Lower leg skin (tissue), 4 donors: ENCODE results near the gene DNAH7. TPM values are rescaled to one million over a fixed set of nuclear protein-coding genes. Genes with fewer than 3 reads are reported as not detected.

Experiments
- DNase-seq, 2 donors: peaks; one replicate each; pipeline ENCODE4 v3.0.0-alpha.2; 2019; ENCODE audit warnings: low spot score in 2 of 2
- H3K4me3 ChIP-seq: fragments of 200-600 bp; sonication (generic); 2 replicates; pipeline ENCODE4 v1.5.1; 2017; ENCODE audit warnings: mild to moderate bottlenecking, low read depth; ENCODE audit not compliant: poor library complexity, severe bottlenecking
- POLR2A ChIP-seq, 2 donors: fragments of 450-650 bp; IDR thresholded peaks; one replicate each; pipeline ENCODE4 v1.6.1; 2016 to 2017; ENCODE audit warnings: antibody characterized with exemption in 2 of 2, mild to moderate bottlenecking in 1 of 2, moderate library complexity in 1 of 2
- WGBS, 2 donors: methylation state at CpG; one replicate each; pipeline ENCODE4 v1.1.5; 2018; 5-methylcytosine and 5-hydroxymethylcytosine counted together
- intact Hi-C: fragments of 100-400 bp; cut with DNase I; formaldehyde crosslinking; loops from one replicate; pipeline ENCODE4 v1.15.0; 2023; ENCODE audit warnings: low total_unique reads
- total RNA-seq, 4 donors: library from RNA; depleted of rRNA; stranded (reverse); fragments of >200 nt; gene quantifications; one replicate each; pipeline ENCODE4 v1.1.0, GENCODE V29; 2016
- TF ChIP-seq, protein P1 (sequence below), 3 donors: fragments of 450-650 bp; IDR thresholded peaks; one replicate each; pipeline ENCODE4 v1.5.1; 2016; ENCODE audit warnings: antibody characterized with exemption in 3 of 3, mild to moderate bottlenecking in 3 of 3, moderate library complexity in 2 of 3

DNAH7 gene
- total RNA-seq, 4 donors from 2014 or later: 0.08 to 0.34 (median 0.17) TPM

DNA sequence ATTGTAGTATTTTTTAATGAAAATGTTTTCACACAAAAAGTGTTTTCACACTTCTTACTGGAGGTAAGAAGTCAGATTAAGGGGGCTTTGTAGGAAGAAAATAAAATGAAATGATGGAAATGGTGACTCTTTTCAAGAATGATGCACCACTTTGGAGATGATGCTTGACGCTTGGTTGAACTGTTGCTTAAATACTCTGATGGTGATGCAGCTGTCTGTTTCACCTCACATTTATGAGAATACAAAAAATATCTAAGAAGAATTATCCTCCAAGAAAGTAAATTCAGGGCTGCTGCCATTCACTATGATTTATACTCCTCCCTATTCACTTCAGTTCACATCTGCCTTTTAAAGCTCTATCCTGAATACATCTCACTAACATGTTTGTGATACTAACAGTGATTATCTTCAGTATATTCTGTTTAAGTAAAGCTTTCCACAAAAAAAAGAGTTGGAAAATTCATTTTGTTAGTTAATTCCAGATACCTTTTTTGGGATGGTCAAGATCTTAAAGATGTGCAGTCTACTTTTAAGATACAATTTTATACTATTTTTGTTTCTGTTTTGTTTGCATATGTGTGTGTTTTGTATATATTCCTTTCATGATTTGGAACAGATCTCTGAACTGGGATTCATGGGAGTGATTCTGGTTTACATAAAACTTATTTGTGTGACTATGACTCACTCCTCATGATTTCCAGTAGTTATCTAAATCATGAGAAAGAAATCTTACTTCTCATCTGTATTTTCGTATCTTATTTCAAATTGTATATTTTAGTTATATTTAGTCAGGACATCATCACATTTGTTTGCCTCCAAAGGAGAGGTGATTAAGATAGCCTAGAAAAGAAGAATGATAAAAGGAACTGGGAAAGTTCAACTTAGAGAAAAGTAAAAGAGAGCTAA, 358.5 kb downstream of the DNAH7 start:
- TF ChIP-seq POLR2A (IDR thresholded peaks at IDR 0.05): no peak
- TF ChIP-seq, protein P1, sequence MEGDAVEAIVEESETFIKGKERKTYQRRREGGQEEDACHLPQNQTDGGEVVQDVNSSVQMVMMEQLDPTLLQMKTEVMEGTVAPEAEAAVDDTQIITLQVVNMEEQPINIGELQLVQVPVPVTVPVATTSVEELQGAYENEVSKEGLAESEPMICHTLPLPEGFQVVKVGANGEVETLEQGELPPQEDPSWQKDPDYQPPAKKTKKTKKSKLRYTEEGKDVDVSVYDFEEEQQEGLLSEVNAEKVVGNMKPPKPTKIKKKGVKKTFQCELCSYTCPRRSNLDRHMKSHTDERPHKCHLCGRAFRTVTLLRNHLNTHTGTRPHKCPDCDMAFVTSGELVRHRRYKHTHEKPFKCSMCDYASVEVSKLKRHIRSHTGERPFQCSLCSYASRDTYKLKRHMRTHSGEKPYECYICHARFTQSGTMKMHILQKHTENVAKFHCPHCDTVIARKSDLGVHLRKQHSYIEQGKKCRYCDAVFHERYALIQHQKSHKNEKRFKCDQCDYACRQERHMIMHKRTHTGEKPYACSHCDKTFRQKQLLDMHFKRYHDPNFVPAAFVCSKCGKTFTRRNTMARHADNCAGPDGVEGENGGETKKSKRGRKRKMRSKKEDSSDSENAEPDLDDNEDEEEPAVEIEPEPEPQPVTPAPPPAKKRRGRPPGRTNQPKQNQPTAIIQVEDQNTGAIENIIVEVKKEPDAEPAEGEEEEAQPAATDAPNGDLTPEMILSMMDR (IDR thresholded peaks at IDR 0.05): no peak
- WGBS, 2 donors: 78 to 80% methylated on average over 2 of the region's 2 CpGs
- no peak overlapping the region for H3K4me3 ChIP-seq
- DNase-seq: no peak
- intact Hi-C loops: no loop called here

DNA sequence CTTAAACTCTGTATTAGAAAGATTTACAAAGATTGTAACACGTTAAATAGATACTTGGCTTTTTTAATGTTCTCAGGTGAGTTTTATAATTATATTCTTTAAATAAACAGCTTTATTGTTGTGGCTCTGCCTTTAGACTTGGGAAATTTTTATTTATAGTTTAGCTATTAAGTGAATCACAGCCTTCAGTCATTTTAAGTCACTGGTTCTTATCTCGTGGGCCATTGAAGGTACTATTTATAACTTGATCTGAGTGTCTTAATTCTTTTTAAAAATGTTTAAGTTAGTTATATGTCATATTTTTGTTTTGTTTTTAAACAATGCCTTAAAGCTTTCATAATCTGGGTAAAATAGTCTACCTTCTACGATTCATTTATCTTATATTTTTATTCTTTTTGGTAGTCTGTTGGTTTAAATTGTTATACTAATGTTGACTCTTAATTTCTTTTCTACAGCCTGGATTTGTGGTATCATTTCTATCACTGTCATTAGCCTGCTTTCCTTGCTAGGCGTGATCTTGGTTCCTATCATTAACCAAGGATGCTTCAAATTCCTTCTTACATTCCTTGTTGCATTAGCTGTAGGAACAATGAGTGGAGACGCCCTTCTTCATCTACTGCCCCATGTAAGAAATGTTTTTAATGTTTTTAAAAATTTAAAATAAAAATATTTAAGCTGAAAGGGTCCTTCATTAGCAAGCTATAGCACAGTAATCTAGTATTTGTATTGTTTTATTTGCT, 362.3 kb downstream of the DNAH7 start:
- 91 to 92% methylated on average over 5 of the region's 5 CpGs for WGBS, 2 donors
- H3K4me3 ChIP-seq: no peak overlapping the region
- no peak for DNase-seq
- intact Hi-C loops: no loop called here
- TF ChIP-seq, protein P1 (IDR thresholded peaks at IDR 0.05): no peak
- no peak for TF ChIP-seq POLR2A (IDR thresholded peaks at IDR 0.05)

DNA sequence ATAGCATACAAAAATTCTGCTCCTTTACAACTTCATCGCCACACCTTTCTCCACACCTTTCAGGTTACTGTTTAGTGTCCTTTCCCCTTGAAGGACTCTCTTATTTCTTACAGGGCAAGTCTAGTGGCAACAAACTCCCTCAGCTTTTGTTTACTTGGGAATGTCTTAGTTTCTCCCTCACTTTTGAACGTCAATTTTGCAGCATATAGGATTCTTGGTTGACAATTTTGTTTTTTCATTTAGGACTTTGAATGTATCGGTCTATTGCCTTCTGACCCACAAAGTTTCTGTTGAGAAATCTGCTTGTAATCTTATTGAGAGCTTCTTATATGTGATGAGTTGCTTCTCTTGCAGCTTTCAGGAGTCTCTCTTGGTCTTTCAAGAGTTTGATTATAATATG, 368.2 kb downstream of the DNAH7 start:
- intact Hi-C loops: no loop called here
- 90 to 95% methylated on average over 3 of the region's 3 CpGs for WGBS, 2 donors
- TF ChIP-seq, protein P1 (IDR thresholded peaks at IDR 0.05): no peak
- TF ChIP-seq POLR2A (IDR thresholded peaks at IDR 0.05): no peak
- DNase-seq: no peak
- H3K4me3 ChIP-seq: no peak overlapping the region

DNA sequence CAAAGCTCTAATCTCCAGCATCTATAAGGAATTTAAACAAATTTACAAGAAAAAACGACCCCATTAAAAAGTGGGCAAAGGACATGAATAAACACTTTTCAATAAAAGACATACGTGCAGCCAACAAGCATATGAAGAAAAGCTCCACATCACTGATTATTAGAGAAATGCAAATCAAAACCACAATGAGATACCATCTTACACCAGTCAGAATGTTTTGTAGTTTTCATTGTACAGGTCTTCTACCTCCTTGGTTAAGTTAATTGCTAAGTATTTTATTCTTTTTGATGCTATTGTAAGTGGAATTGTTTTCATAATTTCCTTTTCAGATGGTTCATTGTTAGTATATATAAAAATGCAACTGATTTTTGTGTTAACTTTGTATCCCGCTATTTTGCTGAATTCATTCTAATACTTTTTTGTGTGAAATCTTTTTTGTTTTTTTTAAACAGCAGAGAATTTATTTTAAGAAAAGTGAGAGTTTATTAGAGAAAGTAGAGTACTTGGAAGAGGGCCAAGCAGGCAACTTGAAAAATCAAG, 370.9 kb downstream of the DNAH7 start:
- TF ChIP-seq, protein P1 (IDR thresholded peaks at IDR 0.05): no peak
- no peak for TF ChIP-seq POLR2A (IDR thresholded peaks at IDR 0.05)
- DNase-seq: no peak
- intact Hi-C loops: no loop called here
- WGBS, 2 donors: 77 to 79% methylated on average over 3 of the region's 3 CpGs
- H3K4me3 ChIP-seq: no peak overlapping the region

DNA sequence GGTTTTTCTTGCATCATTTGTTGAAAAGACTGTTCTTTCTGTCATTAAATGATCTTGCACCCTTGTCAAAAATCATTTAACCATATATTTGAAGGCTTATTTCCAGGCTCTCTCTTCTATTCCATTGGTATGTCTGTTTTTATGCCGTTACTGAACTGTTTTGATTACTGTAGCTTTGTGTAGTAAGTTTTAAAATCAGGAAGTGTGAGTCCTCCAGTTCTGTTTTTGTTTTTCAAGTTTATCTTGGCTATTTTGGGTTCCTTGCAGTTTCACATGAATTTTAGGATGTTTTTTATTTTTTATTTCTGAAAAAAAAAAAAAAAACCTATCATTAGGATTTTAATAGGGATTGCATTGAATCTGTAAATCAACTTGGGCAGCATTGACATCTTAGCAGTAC, 372.6 kb downstream of the DNAH7 start:
- intact Hi-C loops: no loop called here
- no peak overlapping the region for H3K4me3 ChIP-seq
- WGBS, 2 donors: 91 to 93% methylated on average over 1 of the region's 1 CpG
- TF ChIP-seq POLR2A (IDR thresholded peaks at IDR 0.05): no peak
- TF ChIP-seq, protein P1 (IDR thresholded peaks at IDR 0.05): no peak
- no peak for DNase-seq
